Measurements from ENCODE around the gene MAML2. TPM values are rescaled to one million over a fixed set of nuclear protein-coding genes. Genes with fewer than 3 reads are reported as not detected.

The MAML2 gene
- total and polyA plus RNA-seq, 2 of the 13 experiments (the other 11 are each of a cell fraction or from before 2014, with no cell fraction given), result 2.3 to 25.9 TPM

DNA sequence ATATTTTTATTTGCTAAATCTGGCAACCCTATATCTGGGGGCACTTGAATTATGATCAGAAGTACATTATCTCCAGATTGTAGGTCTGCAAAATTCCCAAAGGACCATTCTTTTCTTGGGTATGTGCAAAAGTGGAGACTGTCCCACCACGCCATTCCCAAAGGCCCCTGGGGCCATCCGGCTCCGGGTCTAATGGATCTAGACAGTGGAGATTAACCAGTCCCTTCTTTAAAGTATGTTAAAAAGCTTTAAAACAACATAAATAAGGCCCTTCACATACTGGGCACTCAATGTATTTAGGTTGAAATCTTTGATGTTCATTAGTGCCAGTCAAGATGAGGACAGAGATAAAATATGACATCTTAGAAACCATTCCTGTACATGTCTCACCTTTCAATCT lies 124.1 kb downstream of the MAML2 start (continued):
- TF ChIP-seq, protein P1, sequence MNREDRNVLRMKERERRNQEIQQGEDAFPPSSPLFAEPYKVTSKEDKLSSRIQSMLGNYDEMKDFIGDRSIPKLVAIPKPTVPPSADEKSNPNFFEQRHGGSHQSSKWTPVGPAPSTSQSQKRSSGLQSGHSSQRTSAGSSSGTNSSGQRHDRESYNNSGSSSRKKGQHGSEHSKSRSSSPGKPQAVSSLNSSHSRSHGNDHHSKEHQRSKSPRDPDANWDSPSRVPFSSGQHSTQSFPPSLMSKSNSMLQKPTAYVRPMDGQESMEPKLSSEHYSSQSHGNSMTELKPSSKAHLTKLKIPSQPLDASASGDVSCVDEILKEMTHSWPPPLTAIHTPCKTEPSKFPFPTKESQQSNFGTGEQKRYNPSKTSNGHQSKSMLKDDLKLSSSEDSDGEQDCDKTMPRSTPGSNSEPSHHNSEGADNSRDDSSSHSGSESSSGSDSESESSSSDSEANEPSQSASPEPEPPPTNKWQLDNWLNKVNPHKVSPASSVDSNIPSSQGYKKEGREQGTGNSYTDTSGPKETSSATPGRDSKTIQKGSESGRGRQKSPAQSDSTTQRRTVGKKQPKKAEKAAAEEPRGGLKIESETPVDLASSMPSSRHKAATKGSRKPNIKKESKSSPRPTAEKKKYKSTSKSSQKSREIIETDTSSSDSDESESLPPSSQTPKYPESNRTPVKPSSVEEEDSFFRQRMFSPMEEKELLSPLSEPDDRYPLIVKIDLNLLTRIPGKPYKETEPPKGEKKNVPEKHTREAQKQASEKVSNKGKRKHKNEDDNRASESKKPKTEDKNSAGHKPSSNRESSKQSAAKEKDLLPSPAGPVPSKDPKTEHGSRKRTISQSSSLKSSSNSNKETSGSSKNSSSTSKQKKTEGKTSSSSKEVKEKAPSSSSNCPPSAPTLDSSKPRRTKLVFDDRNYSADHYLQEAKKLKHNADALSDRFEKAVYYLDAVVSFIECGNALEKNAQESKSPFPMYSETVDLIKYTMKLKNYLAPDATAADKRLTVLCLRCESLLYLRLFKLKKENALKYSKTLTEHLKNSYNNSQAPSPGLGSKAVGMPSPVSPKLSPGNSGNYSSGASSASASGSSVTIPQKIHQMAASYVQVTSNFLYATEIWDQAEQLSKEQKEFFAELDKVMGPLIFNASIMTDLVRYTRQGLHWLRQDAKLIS (CRISPR knock-in tag; IDR thresholded peaks at IDR 0.05), result no peak

DNA sequence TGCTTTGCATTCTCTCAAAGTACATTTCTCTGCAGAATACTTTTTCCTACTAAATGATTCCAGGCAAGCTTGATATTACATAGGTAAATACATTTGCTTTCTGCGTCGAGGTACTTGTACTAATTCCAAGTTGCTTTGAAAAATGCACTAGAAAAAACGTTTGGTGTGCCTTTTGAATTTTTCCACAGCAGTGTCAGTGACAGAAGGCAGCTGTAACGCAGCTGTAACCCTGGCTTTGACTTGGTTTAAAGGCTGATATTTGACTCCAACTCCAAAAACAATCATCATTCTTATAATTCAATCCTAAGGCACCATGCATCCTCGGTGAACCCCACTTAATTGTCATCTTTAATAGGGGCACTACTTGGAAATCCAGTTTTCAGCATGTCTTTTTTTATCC lies 125.0 kb downstream of the MAML2 start:
- no peaks in the 10 kb centered on the region for H3K9me3 ChIP-seq (ENCODE audit: low read length)
- peaks cover 73% of the 10 kb centered on the region for H3K4me1 ChIP-seq (ENCODE audit: insufficient read depth, low read length)
- H3K4me2 ChIP-seq (ENCODE audit: low read depth, low read length), result no peak overlapping the region
- H3K79me2 ChIP-seq (ENCODE audit: insufficient read depth, low read length), result peaks cover 4% of the 10 kb centered on the region
- ATAC-seq (no peak), FAIRE-seq (no peak), DNase-seq (ENCODE audit: low spot score) (no peak)
- H4K20me1 ChIP-seq (ENCODE audit: insufficient read depth, low read length), result no peaks in the 10 kb centered on the region
- POLR2A ChIA-PET, result no interaction called here
- H3K27ac ChIP-seq (ENCODE audit: extremely low read length, insufficient read depth, low read length), result no peak overlapping the region
- BruUV-seq (replicated peaks), result no TSS peak
- H2AFZ ChIP-seq (ENCODE audit: low read length), result no peak overlapping the region
- no peak overlapping the region for H3K9ac ChIP-seq (ENCODE audit: insufficient read depth, low read depth, low read length)
- in situ Hi-C loops (cut with HindIII; ENCODE audit: extremely low pct_ligation_motif_present, low pct_unique_long_range_greater_than_20kb) (no loop called here), intact Hi-C loops (cut with micrococcal nuclease; ENCODE audit: unreplicated experiment) (no loop called here)
- WGBS (ENCODE audit: low lambda C conversion rate), result 91% methylated on average over 5 of the region's 5 CpGs
- H3K27me3 ChIP-seq (ENCODE audit: control insufficient read depth in 1 of 2, insufficient read depth in 2 of 2, low read length in 2 of 2), result no peaks in the 10 kb centered on the region
- TF ChIP-seq KDM4B (CRISPR knock-in tag; IDR thresholded peaks at IDR 0.05) (no peak), CBFB (CRISPR knock-in tag; IDR thresholded peaks at IDR 0.05) (no peak), SAP130 (CRISPR knock-in tag; IDR thresholded peaks at IDR 0.05; ENCODE audit: low read depth) (no peak), MATR3 (CRISPR knock-in tag; IDR thresholded peaks at IDR 0.05) (no peak), NFYC (CRISPR knock-in tag; IDR thresholded peaks at IDR 0.05) (no peak)
- TF ChIP-seq, protein P2, sequence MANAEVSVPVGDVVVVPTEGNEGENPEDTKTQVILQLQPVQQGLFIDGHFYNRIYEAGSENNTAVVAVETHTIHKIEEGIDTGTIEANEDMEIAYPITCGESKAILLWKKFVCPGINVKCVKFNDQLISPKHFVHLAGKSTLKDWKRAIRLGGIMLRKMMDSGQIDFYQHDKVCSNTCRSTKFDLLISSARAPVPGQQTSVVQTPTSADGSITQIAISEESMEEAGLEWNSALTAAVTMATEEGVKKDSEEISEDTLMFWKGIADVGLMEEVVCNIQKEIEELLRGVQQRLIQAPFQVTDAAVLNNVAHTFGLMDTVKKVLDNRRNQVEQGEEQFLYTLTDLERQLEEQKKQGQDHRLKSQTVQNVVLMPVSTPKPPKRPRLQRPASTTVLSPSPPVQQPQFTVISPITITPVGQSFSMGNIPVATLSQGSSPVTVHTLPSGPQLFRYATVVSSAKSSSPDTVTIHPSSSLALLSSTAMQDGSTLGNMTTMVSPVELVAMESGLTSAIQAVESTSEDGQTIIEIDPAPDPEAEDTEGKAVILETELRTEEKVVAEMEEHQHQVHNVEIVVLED (CRISPR knock-in tag; IDR thresholded peaks at IDR 0.05; ENCODE audit: borderline replicate concordance), result no peak
- TF ChIP-seq, protein P3, sequence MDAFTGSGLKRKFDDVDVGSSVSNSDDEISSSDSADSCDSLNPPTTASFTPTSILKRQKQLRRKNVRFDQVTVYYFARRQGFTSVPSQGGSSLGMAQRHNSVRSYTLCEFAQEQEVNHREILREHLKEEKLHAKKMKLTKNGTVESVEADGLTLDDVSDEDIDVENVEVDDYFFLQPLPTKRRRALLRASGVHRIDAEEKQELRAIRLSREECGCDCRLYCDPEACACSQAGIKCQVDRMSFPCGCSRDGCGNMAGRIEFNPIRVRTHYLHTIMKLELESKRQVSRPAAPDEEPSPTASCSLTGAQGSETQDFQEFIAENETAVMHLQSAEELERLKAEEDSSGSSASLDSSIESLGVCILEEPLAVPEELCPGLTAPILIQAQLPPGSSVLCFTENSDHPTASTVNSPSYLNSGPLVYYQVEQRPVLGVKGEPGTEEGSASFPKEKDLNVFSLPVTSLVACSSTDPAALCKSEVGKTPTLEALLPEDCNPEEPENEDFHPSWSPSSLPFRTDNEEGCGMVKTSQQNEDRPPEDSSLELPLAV (CRISPR knock-in tag; conservative IDR thresholded peaks at IDR 0.05; ENCODE audit: low read depth), result no peak
- TF ChIP-seq, protein P4, sequence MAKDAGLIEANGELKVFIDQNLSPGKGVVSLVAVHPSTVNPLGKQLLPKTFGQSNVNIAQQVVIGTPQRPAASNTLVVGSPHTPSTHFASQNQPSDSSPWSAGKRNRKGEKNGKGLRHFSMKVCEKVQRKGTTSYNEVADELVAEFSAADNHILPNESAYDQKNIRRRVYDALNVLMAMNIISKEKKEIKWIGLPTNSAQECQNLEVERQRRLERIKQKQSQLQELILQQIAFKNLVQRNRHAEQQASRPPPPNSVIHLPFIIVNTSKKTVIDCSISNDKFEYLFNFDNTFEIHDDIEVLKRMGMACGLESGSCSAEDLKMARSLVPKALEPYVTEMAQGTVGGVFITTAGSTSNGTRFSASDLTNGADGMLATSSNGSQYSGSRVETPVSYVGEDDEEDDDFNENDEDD (CRISPR knock-in tag; IDR thresholded peaks at IDR 0.05; ENCODE audit: borderline replicate concordance), result no peak
- H3K36me3 ChIP-seq (replicated peaks in 1 of 2; ENCODE audit: control insufficient read depth in 1 of 2, insufficient read depth in 2 of 2, low read length in 2 of 2), result no peaks in the 10 kb centered on the region
- H3K4me3 ChIP-seq (replicated peaks in 1 of 3; ENCODE audit: insufficient read depth in 1 of 3, low read depth in 2 of 3, low read length in 3 of 3), result no peak overlapping the region
- CTCF ChIA-PET (ENCODE audit: low intra/inter-chr PET ratio, low total read pairs), result no interaction called here
